Muscle layer of colon (tissue), 2 donors: ENCODE results near the gene PHYKPL.

Source experiments
- H3K27ac ChIP-seq: one replicate; pipeline ENCODE4 v1.7.0; 2013; ENCODE audit warnings: low read depth, mild to moderate bottlenecking, low read length, moderate library complexity
- H3K27me3 ChIP-seq, 2 donors: one replicate each; pipeline ENCODE4 v1.7.0; 2013; ENCODE audit warnings: low read length in 2 of 2, mild to moderate bottlenecking in 2 of 2; ENCODE audit not compliant: insufficient read depth in 2 of 2, control insufficient read depth in 1 of 2
- H3K36me3 ChIP-seq: one replicate; pipeline ENCODE4 v1.7.0; 2013; ENCODE audit warnings: mild to moderate bottlenecking, low read length; ENCODE audit not compliant: insufficient read depth
- H3K4me1 ChIP-seq: one replicate; pipeline ENCODE4 v1.7.0; 2013; ENCODE audit warnings: mild to moderate bottlenecking, low read length; ENCODE audit not compliant: insufficient read depth
- H3K4me3 ChIP-seq, 2 donors: one replicate each; pipeline ENCODE4 v1.7.0; 2013; ENCODE audit warnings: low read length in 2 of 2, low read depth in 1 of 2, mild to moderate bottlenecking in 1 of 2, moderate library complexity in 1 of 2
- H3K9ac ChIP-seq: one replicate; pipeline ENCODE4 v1.7.0; 2013; ENCODE audit warnings: low read length
- H3K9me3 ChIP-seq: one replicate; pipeline ENCODE4 v1.7.0; 2013; ENCODE audit warnings: mild to moderate bottlenecking, low read length
- donor health status: abdominal sarcoma.
- donor health status: Adenocarcinoma of cecum.

The PHYKPL gene

GRCh38 chr5:178237431-178238312 lies 5.1 kb upstream of the PHYKPL start:
- Histone ChIP-seq H3K4me1 (peaks cover 4% of the 10 kb centered on the region), H3K27ac (no peak overlapping the region), H3K36me3 (no peaks in the 10 kb centered on the region), H3K27me3 (no peaks in the 10 kb centered on the region), H3K9ac (no peak overlapping the region), H3K9me3 (no peaks in the 10 kb centered on the region), H3K4me3 (no peak overlapping the region)

DNA sequence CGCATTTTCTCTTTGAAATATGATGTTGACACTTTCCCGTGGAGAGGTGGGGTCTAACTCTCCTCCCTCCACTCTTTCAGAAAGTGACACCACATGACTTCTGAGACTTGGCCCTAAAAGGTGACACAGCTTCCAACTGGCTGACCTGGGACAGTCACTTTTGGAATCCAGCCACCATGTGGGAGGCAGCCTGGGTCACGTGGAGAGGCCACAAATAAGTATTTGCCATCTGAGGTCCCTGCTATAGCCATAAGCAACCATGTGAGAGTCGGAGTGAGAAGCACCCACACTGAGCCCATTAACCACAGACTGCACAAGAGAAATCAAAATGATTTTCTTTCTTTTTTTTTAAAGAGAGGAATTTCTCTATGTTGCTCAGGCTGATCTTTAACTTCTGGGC lies 4.1 kb upstream of the PHYKPL start:
- H3K27ac ChIP-seq, result no peak overlapping the region
- H3K9ac ChIP-seq, result no peak overlapping the region
- no peak overlapping the region for H3K4me3 ChIP-seq
- H3K36me3 ChIP-seq, result no peaks in the 10 kb centered on the region
- no peaks in the 10 kb centered on the region for H3K27me3 ChIP-seq
- H3K4me1 ChIP-seq, result peaks cover 5% of the 10 kb centered on the region
- H3K9me3 ChIP-seq, result no peaks in the 10 kb centered on the region

DNA sequence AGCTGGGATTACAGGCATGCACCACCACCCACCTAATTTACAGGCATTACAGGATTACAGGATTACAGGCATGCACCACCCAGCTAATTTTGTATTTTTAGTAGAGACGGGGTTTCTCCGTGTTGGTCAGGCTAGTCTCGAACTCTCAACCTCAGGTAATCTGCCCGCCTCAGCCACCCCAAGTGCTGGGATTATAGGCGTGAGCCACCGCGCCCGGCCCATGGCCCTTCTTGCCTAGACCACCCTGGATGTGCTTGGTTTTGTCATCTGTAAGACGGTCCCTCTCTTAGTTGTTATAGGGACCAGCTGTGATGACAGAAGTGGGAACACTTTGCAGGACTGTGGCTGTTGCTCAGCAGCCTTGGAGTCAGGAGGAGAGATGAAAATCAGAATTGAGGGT lies 3.5 kb upstream of the PHYKPL start:
- Histone ChIP-seq H3K36me3 (no peaks in the 10 kb centered on the region), H3K27me3 (no peaks in the 10 kb centered on the region), H3K9me3 (no peaks in the 10 kb centered on the region), H3K4me1 (peaks cover 10% of the 10 kb centered on the region), H3K9ac (no peak overlapping the region), H3K27ac (no peak overlapping the region), H3K4me3 (no peak overlapping the region)

GRCh38 chr5:178235588-178235974 lies 3.0 kb upstream of the PHYKPL start:
- Histone ChIP-seq H3K4me1 (peaks cover 16% of the 10 kb centered on the region), H3K9ac (no peak overlapping the region), H3K9me3 (no peaks in the 10 kb centered on the region), H3K36me3 (peaks cover under 1% of the 10 kb centered on the region), H3K27ac (no peak overlapping the region), H3K27me3 (no peaks in the 10 kb centered on the region), H3K4me3 (no peak overlapping the region)

GRCh38 chr5:178234750-178235587 lies 2.4 kb upstream of the PHYKPL start:
- peaks cover 22% of the 10 kb centered on the region for H3K4me1 ChIP-seq
- H3K27ac ChIP-seq, result no peak overlapping the region
- H3K36me3 ChIP-seq, result peaks cover 7% of the 10 kb centered on the region
- H3K9me3 ChIP-seq, result no peaks in the 10 kb centered on the region
- H3K4me3 ChIP-seq, result no peak overlapping the region
- no peaks in the 10 kb centered on the region for H3K27me3 ChIP-seq
- H3K9ac ChIP-seq, result no peak overlapping the region

GRCh38 chr5:178234121-178234749 lies 1.6 kb upstream of the PHYKPL start:
- H3K4me1 ChIP-seq, result peaks cover 24% of the 10 kb centered on the region
- peaks cover 14% of the 10 kb centered on the region for H3K36me3 ChIP-seq
- no peaks in the 10 kb centered on the region for H3K9me3 ChIP-seq
- no peaks in the 10 kb centered on the region for H3K27me3 ChIP-seq
- no peak overlapping the region for H3K4me3 ChIP-seq
- no peak overlapping the region for H3K9ac ChIP-seq
- H3K27ac ChIP-seq, result no peak overlapping the region

- H3K4me3 ChIP-seq, result peak overlapping the region; percentile 86 to 99
- peak overlapping the region; percentile 97 for H3K27ac ChIP-seq
- H3K9ac ChIP-seq, result no peak overlapping the region
- H3K27me3 ChIP-seq, result no peaks in the 10 kb centered on the region
- peaks cover 24% of the 10 kb centered on the region for H3K36me3 ChIP-seq
- no peaks in the 10 kb centered on the region for H3K9me3 ChIP-seq
- H3K4me1 ChIP-seq, result peaks cover 24% of the 10 kb centered on the region
Observed at GRCh38 chr5:178232920-178233429, 373 bp upstream of the PHYKPL start.

- peaks cover 34% of the 10 kb centered on the region for H3K36me3 ChIP-seq
- peak overlapping the region; percentile 85 for H3K9ac ChIP-seq
- peak overlapping the region; percentile 86 to 99 for H3K4me3 ChIP-seq
- peaks cover 24% of the 10 kb centered on the region for H3K4me1 ChIP-seq
- H3K27ac ChIP-seq, result peak overlapping the region; percentile 97
- no peaks in the 10 kb centered on the region for H3K9me3 ChIP-seq
- H3K27me3 ChIP-seq, result no peaks in the 10 kb centered on the region
Observed at GRCh38 chr5:178231539-178232123, 971 bp downstream of the PHYKPL start.

- no peak overlapping the region for H3K27ac ChIP-seq
- H3K9me3 ChIP-seq, result no peaks in the 10 kb centered on the region
- H3K27me3 ChIP-seq, result no peaks in the 10 kb centered on the region
- H3K9ac ChIP-seq, result peak overlapping the region; percentile 85
- H3K36me3 ChIP-seq, result peaks cover 34% of the 10 kb centered on the region
- H3K4me1 ChIP-seq, result peaks cover 24% of the 10 kb centered on the region
- H3K4me3 ChIP-seq, result peak overlapping the region; percentile 86 to 99
Observed at GRCh38 chr5:178230879-178231538, 1.6 kb downstream of the PHYKPL start.

DNA sequence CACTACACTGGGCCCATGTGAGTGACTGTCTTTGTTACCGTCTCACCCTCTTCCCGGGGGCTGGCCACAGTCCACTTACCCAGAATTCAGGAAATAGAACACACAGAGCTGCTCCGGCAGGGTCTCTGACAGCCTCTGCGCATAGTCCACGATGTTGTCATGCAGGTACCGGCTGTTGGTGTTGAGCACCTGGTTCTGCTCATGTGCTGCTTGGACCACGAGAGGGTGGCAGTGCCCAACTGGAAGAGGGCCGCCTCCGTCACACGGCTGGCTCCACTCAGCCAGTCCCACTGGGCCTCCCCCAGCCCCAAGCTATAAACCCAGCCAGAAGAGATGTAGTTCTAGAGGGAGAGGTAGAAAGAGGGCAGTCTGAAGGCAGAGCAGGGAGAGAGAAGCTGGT lies 2.7 kb downstream of the PHYKPL start:
- H3K4me3 ChIP-seq, result no peak overlapping the region
- no peaks in the 10 kb centered on the region for H3K27me3 ChIP-seq
- H3K4me1 ChIP-seq, result peaks cover 24% of the 10 kb centered on the region
- H3K27ac ChIP-seq, result no peak overlapping the region
- no peak overlapping the region for H3K9ac ChIP-seq
- peaks cover 34% of the 10 kb centered on the region for H3K36me3 ChIP-seq
- H3K9me3 ChIP-seq, result no peaks in the 10 kb centered on the region
